ES-I3 (cell line): ENCODE results near the gene PTCD2.

Source experiments
- H3K36me3 ChIP-seq: 2 replicates; pipeline ENCODE4 v1.6.1; 2013; ENCODE audit warnings: mild to moderate bottlenecking, low read length, control low read depth, moderate library complexity; ENCODE audit not compliant: insufficient read depth
- H3K4me1 ChIP-seq: 2 replicates; pipeline ENCODE4 v1.6.1; 2013; ENCODE audit warnings: mild to moderate bottlenecking, control low read depth, low read length; ENCODE audit not compliant: insufficient read depth
- H3K9ac ChIP-seq: 2 replicates; pipeline ENCODE4 v1.6.1; 2013; ENCODE audit warnings: low read depth, mild to moderate bottlenecking, low read length, moderate library complexity
- H3K9me3 ChIP-seq: 2 replicates; pipeline ENCODE4 v1.6.1; 2013; ENCODE audit warnings: mild to moderate bottlenecking, low read length, moderate library complexity; ENCODE audit not compliant: control insufficient read depth, insufficient read depth

PTCD2 gene

DNA sequence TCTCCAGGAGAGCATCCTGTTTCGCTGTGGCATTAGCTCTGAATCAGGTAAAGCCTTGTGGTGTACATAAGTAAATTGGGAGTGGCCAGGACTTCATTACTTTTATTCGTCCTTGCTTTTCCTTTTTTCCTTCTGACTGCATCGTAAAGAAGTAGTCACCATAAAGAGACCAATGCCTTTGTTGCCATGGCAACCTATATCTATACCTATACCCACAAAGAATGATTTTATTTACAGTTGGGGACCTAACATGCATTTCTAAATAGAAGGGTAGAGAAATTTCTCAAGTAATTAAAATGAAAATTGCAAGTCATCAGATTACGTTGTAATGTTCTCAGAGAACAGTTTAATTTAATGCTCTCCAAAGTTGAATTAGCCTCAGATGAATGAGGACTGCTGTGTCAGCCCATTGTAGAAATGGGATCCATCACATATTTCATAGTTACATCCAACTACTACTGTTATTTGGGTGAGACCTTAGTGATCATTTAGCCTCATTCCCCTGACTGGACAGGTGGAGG is 18.6 kb downstream of the PTCD2 start:
- Histone ChIP-seq H3K9me3 (no peaks in the 10 kb centered on the region), H3K9ac (no peak overlapping the region), H3K4me1 (no peaks in the 10 kb centered on the region), H3K36me3 (peaks cover 10% of the 10 kb centered on the region; the same call in 1 of the 2 replicates)

DNA sequence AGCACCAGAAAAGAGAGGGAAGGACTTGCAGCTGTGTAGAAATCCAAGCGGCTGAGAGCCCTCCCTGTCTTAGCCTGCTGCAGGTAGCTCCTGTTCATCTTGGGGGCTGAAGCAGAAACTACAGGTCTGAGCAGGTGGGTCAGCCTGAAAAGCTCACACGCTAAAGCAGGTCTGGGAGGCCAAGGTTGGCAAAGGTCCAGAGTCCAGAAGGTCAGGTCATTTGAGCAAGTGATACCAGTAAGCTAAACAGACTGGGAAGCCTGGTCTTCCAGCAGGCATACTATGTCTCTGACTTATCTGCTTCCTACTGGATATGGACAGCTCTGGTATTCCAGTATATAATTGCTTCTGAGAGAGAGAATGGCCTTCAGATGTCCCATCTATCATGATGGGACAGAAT is 26.2 kb downstream of the PTCD2 start:
- no peaks in the 10 kb centered on the region for H3K9me3 ChIP-seq
- no peak overlapping the region for H3K9ac ChIP-seq
- no peaks in the 10 kb centered on the region; the same call in none of the 2 replicates for H3K36me3 ChIP-seq
- H3K4me1 ChIP-seq, result no peaks in the 10 kb centered on the region

DNA sequence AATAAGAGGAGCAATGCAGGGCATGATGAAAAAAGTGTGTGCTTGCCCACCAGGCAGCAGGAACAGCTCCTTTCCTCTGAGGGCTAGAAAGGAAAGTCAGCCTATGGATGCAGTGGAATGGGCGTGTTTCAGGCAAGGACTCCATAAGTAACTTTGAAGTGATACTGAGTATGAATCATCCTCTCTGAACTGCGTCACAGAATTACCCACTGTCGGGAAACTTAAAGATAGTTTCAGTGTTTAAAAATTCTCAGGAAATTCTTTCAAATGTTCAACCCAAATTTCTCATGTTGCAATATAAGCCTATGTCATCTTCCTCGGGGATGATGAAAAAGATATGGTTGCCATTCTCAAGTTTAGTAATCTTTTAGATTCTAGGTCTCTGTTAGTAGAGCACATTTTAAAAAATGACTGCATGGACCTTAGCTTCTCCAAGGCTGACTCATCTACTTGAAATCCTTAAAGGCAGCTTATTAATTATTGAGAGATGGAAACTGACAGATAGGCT is 27.7 kb downstream of the PTCD2 start:
- Histone ChIP-seq H3K4me1 (no peaks in the 10 kb centered on the region), H3K9me3 (no peaks in the 10 kb centered on the region), H3K36me3 (no peaks in the 10 kb centered on the region; the same call in none of the 2 replicates), H3K9ac (no peak overlapping the region)

DNA sequence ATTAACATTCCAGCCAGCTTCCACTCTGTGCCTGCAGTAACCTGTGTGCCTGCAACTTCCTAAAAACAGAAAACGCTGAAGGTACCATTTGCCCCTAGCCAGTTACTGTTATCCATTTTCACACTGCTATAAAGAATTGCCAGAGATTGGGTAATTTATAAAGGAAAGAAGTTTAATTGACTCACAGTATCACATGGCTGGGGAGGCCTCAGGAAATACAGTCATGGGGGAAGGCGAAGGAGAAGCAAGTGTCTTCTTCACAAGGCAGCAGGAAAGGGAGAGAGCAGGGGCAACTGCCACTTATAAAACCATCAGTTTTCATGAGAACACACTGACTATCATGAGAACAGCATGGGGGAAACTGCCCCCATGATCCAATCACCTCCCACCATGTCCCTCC is 31.2 kb downstream of the PTCD2 start:
- Histone ChIP-seq H3K9ac (no peak overlapping the region), H3K36me3 (no peaks in the 10 kb centered on the region; the same call in 1 of the 2 replicates), H3K9me3 (no peaks in the 10 kb centered on the region), H3K4me1 (no peaks in the 10 kb centered on the region)

DNA sequence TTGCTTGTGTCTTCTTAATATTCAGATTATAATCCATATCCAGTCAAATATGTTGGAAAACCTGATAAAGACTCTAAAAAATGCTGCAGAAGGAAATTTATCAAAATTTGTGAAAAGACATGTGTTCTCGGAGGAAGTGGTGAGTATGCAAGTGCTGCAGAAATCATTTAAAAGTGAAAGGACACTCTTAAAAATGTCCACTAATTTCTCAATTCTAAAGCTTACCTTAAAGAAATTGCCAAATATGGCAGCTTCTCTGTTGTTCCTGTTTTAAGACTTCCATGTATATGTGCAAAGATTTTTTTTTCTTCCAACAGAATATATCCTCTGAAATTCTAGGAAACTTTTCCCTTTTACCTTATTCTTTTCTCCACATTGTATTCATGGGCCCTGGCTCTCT is 32.4 kb downstream of the PTCD2 start:
- Histone ChIP-seq H3K9ac (no peak overlapping the region), H3K36me3 (no peaks in the 10 kb centered on the region; the same call in 1 of the 2 replicates), H3K9me3 (no peaks in the 10 kb centered on the region)

DNA sequence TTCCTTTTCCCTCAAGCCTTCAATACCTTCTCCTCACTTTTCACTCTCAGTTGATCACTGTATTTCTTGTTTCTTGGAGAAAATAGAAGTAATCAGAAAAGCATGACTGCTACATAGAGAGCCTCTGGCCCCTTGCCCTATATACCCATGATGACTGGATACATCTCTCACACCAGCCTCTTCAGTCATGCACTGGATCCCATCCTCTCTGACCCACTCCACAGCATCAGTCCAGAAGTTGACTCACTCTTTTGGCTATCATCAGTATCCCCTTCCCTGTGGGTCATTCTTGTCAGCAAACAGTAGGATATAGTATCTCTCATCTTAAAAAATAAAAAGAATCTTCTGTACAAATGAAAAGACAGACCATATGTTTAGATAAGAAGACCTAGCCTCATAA is 32.9 kb downstream of the PTCD2 start:
- Histone ChIP-seq H3K9ac (no peak overlapping the region), H3K4me1 (no peaks in the 10 kb centered on the region), H3K9me3 (no peaks in the 10 kb centered on the region), H3K36me3 (no peaks in the 10 kb centered on the region; the same call in 1 of the 2 replicates)

More for the DNA sequence above, 32.4 kb downstream of the PTCD2 start:
- H3K4me1 ChIP-seq, result no peaks in the 10 kb centered on the region

DNA sequence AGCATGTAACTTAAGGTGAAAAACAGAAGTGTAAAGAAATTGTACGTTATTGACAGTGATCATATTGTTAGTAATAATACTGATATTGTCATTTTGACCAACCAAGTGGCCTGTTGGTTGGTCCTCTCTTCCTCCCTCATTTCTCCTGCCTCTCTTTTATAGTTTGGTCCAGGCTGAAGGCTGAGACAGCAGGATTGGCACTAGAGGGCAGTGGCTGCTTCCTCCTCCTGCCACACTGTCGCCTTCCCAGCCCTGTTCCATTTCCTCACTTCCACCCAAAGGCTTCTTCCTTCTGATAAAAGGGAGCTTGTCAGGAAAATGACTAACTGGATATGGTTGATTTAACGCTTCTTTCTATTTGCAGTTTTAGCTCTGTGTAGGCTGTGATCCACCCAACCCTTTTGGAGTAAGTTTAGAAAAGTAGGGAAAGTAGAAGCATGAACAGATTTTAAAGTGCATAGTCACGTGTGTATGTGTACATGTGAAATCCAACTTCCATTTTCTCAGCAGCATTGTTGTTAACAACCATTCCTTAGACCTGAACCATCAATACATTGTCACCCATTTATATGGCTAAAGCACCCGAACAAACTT is 35.6 kb downstream of the PTCD2 start:
- H3K36me3 ChIP-seq, result peaks cover 9% of the 10 kb centered on the region
- H3K4me1 ChIP-seq, result no peaks in the 10 kb centered on the region
- no peaks in the 10 kb centered on the region for H3K9me3 ChIP-seq
- no peak overlapping the region for H3K9ac ChIP-seq

DNA sequence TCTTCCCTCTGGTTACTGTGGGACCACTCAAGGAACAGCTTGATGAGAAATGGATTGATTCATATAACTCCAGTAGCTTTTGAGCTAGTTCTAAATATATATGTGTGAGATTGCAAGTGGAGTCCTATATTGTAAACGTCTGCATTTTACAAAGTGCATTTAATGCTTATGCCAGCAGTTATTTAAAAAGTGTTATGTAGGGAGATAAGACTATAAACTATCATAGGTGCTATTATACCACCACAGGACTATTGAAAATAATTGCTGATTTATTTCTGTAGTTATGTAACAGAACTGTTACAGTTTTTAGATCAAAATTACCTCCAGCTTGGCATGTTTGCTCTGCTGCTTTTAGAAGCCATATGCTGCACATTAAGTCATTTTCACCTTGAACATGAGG is 36.2 kb downstream of the PTCD2 start:
- Histone ChIP-seq H3K4me1 (no peaks in the 10 kb centered on the region), H3K9ac (no peak overlapping the region), H3K36me3 (peaks cover 13% of the 10 kb centered on the region), H3K9me3 (no peaks in the 10 kb centered on the region; the same call in 1 of the 2 replicates)

DNA sequence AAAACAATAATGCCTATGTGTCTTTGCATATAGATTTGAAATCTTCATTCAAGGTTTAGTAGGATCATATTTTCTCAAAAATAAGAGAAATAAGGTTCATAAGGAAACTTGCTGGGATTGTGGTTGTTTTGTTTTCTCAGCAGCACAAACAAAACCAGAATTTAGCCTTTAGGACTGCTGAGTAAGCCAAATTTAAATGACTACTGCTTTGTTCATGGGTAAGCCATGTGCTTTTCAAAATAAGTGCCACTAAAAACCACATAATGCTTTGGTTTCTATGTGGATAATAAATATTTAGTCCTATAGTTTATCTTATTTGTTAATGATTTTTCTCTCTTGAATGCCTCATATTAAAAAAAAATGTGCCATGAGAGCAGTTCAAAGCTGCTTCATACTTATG is 38.8 kb downstream of the PTCD2 start:
- no peak overlapping the region for H3K9ac ChIP-seq
- peaks cover 22% of the 10 kb centered on the region for H3K36me3 ChIP-seq
- H3K4me1 ChIP-seq, result peaks cover 13% of the 10 kb centered on the region
- H3K9me3 ChIP-seq, result no peaks in the 10 kb centered on the region; the same call in 1 of the 2 replicates

DNA sequence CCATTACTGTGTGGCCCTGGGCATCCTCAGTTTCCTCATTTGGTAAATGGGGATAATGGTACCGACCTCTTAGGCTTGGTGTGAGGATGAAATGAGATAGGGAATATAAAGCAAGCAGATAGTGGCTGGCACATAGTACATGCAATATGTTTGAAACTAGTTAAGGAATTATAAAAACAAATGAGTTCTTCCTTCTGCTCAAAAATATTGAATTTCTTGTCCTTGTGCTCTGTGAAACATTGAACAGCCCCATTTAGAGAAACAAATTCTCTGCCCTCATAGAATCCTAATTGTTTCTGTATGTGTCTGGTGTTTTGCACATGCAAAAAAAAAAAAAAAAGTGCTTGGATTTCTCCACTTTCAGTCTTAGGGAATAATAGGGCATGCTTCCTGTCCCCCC is 39.7 kb downstream of the PTCD2 start:
- Histone ChIP-seq H3K4me1 (peaks cover 20% of the 10 kb centered on the region), H3K36me3 (peaks cover 22% of the 10 kb centered on the region), H3K9ac (no peak overlapping the region), H3K9me3 (no peaks in the 10 kb centered on the region; the same call in 1 of the 2 replicates)

DNA sequence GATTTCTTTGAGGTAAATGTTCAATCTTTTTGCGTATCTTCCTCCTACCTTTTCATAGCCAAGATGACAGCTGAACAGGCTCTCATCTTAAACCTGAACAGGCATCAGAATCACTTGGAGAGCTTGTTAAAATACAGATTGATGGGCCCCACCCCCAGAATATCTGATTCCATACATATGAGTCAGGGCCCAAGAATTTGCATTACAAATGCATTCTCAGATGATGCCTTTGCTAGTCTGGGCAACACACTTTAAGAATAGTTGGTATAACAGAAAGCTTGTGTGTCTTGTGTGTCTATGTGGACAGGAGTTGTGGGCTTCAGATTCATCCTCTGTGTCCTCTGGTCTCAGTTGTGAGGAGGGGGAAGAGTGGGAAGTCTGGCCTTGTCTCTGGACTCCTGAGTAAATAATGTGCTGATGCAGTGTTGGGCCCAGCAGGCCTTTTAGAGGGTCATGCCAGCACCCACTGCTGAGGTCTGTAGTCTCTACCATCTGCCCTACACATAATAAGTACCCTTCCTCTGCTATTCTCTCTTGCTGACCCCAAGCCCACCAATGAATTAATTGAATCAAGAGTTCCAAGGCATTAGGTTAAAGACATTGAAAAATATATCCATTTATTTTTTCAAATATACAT is 43.1 kb downstream of the PTCD2 start:
- Histone ChIP-seq H3K9me3 (no peaks in the 10 kb centered on the region; the same call in 1 of the 2 replicates), H3K36me3 (peaks cover 20% of the 10 kb centered on the region), H3K9ac (no peak overlapping the region), H3K4me1 (peaks cover 28% of the 10 kb centered on the region)

DNA sequence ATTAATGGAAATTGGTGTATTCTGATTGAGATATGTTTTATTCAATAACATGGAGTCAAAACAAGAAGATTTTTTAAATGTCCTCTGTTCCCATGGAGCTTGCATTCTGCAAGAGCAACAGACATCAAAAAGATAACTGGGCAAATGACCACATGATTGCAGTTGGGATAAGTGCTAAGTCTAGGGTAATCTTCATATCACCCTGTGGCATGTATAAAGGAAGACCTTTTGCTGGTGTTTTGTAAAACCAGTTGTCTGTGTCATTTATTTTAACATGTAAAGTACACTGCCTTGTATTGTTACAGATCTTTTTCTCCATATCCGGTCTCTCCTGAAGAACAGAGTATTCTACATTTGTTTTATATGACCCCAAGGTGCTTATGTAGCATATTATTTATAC is 44.0 kb downstream of the PTCD2 start:
- Histone ChIP-seq H3K9ac (no peak overlapping the region), H3K9me3 (no peaks in the 10 kb centered on the region; the same call in 1 of the 2 replicates), H3K4me1 (peaks cover 33% of the 10 kb centered on the region), H3K36me3 (peaks cover 15% of the 10 kb centered on the region)

DNA sequence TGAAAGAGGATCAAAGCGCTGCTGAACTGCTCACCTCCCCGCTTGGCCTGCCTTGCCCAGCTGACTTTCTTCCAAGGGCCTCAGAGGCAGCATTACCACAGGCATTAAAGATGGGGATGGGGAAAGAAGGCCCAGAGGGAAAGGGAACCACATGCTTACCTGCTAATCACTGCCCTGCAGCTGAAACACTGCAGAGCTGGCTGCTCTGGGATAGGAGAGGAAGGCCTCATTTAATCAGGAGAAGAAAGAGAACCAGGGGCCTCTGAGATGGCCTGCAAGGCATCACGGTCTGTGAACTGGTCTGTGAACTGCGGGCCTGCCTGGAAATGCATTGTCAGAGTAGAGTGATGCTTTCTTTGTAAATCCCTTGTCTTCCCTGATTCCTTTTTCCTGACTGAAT is 44.8 kb downstream of the PTCD2 start:
- H3K9ac ChIP-seq, result no peak overlapping the region
- no peaks in the 10 kb centered on the region; the same call in 1 of the 2 replicates for H3K9me3 ChIP-seq
- peaks cover 40% of the 10 kb centered on the region for H3K4me1 ChIP-seq
- H3K36me3 ChIP-seq, result peaks cover 15% of the 10 kb centered on the region

DNA sequence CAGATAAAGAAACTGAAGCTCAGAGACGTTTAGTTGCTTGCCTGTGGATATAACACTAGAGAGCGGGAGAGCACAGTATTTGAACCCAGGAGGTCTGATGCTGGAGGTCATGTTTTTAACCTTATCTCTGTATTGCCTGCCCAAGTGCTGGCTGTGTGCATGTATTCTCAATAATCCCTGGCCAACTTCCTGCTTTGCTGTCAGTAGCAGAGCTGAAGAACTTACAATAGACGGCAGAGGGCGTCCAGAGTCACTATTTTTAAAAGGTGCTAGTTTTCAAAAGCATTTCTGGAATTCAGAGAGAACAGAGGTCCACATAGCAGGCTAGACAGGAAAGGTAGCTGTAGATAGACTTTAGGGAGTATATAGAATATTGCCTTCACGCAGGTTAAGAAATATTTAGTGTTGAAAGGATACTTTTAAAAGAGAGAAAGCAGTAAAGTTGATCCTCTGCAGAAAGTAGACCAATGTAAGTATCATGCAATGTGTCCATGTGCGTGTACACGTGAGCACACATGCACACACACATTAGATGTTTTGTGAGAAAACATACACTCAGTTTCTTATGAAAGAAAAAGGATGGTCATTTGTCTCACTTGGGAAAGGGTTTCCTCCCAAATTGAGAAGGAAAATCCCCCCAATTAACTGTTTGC is 46.3 kb downstream of the PTCD2 start:
- Histone ChIP-seq H3K9ac (no peak overlapping the region), H3K36me3 (peaks cover 8% of the 10 kb centered on the region), H3K4me1 (peaks cover 40% of the 10 kb centered on the region), H3K9me3 (no peaks in the 10 kb centered on the region; the same call in 1 of the 2 replicates)
